Esophagus muscularis mucosa (tissue), 3 donors: ENCODE data around the gene CRYBA2.

ENCODE experiments used
- POLR2A ChIP-seq: fragments of 450-650 bp; IDR thresholded peaks from one replicate; pipeline ENCODE4 v1.6.1; 2017; ENCODE audit warnings: antibody characterized with exemption, moderate library complexity, mild to moderate bottlenecking, low read depth
- TF ChIP-seq, protein P1 (sequence below), 3 experiments: fragments of 200-600 bp in 2 of 3; fragments of 450-650 bp in 1 of 3; sonication (generic) in 2 of 3; IDR thresholded peaks; one replicate each; pipeline ENCODE4 v1.5.1; 2017 to 2019; ENCODE audit warnings: antibody characterized with exemption in 3 of 3, mild to moderate bottlenecking in 2 of 3, moderate library complexity in 1 of 3

DNA sequence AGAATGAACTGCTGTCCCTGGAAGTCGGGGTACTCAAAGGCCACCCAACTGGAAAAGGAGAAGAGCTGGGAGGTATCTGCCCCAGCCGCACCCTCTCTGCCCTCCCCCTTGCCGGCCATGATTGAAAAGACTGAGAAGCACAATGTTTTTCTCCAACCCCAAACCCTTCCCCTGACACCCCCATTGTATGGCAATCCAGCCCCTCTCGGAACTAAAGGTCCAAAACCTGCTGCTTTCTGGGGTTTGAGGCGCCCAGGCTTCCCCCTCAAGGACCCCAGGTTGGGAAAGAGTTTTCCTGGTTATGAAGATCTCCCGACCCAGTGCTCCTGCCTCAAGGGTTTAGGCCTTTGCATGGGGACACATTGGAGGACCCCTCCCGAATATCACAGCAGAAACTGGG is 1.0 kb downstream of the CRYBA2 start:
- TF ChIP-seq, protein P1, sequence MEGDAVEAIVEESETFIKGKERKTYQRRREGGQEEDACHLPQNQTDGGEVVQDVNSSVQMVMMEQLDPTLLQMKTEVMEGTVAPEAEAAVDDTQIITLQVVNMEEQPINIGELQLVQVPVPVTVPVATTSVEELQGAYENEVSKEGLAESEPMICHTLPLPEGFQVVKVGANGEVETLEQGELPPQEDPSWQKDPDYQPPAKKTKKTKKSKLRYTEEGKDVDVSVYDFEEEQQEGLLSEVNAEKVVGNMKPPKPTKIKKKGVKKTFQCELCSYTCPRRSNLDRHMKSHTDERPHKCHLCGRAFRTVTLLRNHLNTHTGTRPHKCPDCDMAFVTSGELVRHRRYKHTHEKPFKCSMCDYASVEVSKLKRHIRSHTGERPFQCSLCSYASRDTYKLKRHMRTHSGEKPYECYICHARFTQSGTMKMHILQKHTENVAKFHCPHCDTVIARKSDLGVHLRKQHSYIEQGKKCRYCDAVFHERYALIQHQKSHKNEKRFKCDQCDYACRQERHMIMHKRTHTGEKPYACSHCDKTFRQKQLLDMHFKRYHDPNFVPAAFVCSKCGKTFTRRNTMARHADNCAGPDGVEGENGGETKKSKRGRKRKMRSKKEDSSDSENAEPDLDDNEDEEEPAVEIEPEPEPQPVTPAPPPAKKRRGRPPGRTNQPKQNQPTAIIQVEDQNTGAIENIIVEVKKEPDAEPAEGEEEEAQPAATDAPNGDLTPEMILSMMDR (IDR thresholded peaks at IDR 0.05) = no peak
- TF ChIP-seq POLR2A = no peak
